GM19043 (cell line): Measurements from ENCODE around the gene RAD51B.
"Not testable (repeated sequence)": the region's sequence is repeated elsewhere in the genome, so short reads cannot be mapped to it uniquely, and the experiment has no call there.

Experiments used
- ATAC-seq: cut with Tn5 transposase; IDR thresholded peaks from one replicate; pipeline ENCODE4 v1.9.1; 2021; ENCODE audit warnings: low read depth; ENCODE audit not compliant: unreplicated experiment

RAD51B gene

GRCh38 chr14:67941456-67942018, 122.0 kb downstream of the RAD51B start:
- ATAC-seq = no peak

- ATAC-seq = no peak
Observed at GRCh38 chr14:67942080-67942710, 122.6 kb downstream of the RAD51B start.

GRCh38 chr14:67943947-67944346, 124.4 kb downstream of the RAD51B start:
- ATAC-seq = no peak

GRCh38 chr14:67944605-67945004, 125.0 kb downstream of the RAD51B start:
- no peak for ATAC-seq

- ATAC-seq = no peak
Observed at GRCh38 chr14:67949771-67950170, 130.2 kb downstream of the RAD51B start.

GRCh38 chr14:67950386-67950785, 130.8 kb downstream of the RAD51B start:
- no peak for ATAC-seq

- ATAC-seq = no peak
Observed at GRCh38 chr14:67951529-67952135, 132.1 kb downstream of the RAD51B start.

- no peak for ATAC-seq
Observed at GRCh38 chr14:67952381-67952780, 132.8 kb downstream of the RAD51B start.

GRCh38 chr14:67952786-67953185, 133.2 kb downstream of the RAD51B start:
- ATAC-seq = no peak

- ATAC-seq = no peak
Observed at GRCh38 chr14:67955261-67955660, 135.7 kb downstream of the RAD51B start.

- no peak for ATAC-seq
Observed at GRCh38 chr14:67957946-67958345, 138.4 kb downstream of the RAD51B start.

GRCh38 chr14:67961676-67962075, 142.1 kb downstream of the RAD51B start:
- ATAC-seq = no peak

GRCh38 chr14:67962215-67962644, 142.7 kb downstream of the RAD51B start:
- ATAC-seq = no peak

GRCh38 chr14:67963545-67963944, 144.0 kb downstream of the RAD51B start:
- no peak for ATAC-seq

GRCh38 chr14:67963960-67964812, 144.6 kb downstream of the RAD51B start:
- no peak for ATAC-seq

- no peak for ATAC-seq
Observed at GRCh38 chr14:67965696-67966095, 146.1 kb downstream of the RAD51B start.

GRCh38 chr14:67967206-67967605, 147.6 kb downstream of the RAD51B start:
- no peak for ATAC-seq

- not testable (repeated sequence) for ATAC-seq
Observed at GRCh38 chr14:67967970-67968369, 148.4 kb downstream of the RAD51B start.

GRCh38 chr14:67970923-67971322, 151.3 kb downstream of the RAD51B start:
- no peak for ATAC-seq

- ATAC-seq = no peak
Observed at GRCh38 chr14:67971627-67972625, 152.3 kb downstream of the RAD51B start.
